ENCODE data around the gene TTC9C.

The TTC9C gene

DNA sequence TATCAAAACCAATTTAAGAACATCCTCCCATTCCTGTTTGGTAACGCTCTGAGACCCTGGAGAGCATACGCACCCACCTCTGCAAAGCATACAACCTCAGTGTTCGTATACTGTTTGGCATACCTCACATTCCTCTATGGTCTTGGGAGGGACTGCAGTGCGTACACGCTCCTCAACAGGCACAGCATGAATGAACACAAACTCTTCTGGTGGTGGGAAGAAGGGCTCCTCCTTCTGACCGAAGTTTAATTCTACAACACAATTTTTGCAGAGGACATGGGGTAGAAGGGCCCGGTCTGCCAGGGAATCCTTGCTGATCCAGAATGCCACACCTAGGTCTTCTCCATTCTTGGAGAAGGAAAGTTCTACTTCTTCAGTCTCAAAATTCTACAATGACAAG is 6.3 kb upstream of the TTC9C start:
- TF ChIP-seq, protein P1, sequence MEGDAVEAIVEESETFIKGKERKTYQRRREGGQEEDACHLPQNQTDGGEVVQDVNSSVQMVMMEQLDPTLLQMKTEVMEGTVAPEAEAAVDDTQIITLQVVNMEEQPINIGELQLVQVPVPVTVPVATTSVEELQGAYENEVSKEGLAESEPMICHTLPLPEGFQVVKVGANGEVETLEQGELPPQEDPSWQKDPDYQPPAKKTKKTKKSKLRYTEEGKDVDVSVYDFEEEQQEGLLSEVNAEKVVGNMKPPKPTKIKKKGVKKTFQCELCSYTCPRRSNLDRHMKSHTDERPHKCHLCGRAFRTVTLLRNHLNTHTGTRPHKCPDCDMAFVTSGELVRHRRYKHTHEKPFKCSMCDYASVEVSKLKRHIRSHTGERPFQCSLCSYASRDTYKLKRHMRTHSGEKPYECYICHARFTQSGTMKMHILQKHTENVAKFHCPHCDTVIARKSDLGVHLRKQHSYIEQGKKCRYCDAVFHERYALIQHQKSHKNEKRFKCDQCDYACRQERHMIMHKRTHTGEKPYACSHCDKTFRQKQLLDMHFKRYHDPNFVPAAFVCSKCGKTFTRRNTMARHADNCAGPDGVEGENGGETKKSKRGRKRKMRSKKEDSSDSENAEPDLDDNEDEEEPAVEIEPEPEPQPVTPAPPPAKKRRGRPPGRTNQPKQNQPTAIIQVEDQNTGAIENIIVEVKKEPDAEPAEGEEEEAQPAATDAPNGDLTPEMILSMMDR (IDR thresholded peaks at IDR 0.05; ENCODE audit: insufficient read depth, low read length, poor library complexity, severe bottlenecking), result no peak
- no peak for DNase-seq (ENCODE audit: extremely low read depth, insufficient read length)
- H3K4me3 ChIP-seq (replicated peaks; ENCODE audit: low read depth, low read length), result no peak overlapping the region
- peaks cover 33% of the 10 kb centered on the region for H3K36me3 ChIP-seq (ENCODE audit: control insufficient read depth, insufficient read depth, low read length)
- H3K27me3 ChIP-seq (replicated peaks; ENCODE audit: control insufficient read depth, insufficient read depth, low read length), result no peaks in the 10 kb centered on the region

DNA sequence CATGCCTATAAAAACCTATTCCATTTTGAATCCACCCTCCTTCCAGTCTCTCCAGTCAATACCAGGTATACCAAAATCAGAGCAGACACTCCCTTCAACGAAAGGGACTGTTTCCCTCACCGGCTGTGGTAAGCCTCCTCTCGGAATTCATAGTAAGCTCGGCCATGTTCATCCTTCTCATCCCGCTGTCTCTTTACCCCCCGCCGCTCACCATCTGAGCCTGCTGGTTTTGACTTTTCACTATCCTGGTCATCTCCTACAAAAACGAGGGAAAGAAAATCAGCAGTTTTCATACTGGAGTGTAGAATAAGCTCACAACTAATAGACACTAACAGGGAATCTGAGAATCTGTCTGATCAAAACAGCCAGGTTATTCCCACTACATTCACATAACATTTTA is 4.1 kb upstream of the TTC9C start:
- DNase-seq (ENCODE audit: extremely low read depth, insufficient read length), result no peak
- Histone ChIP-seq H3K4me3 (replicated peaks; ENCODE audit: low read depth, low read length) (peak overlapping the region; percentile 9; the same call in 1 of the 2 replicates), H3K27me3 (replicated peaks; ENCODE audit: control insufficient read depth, insufficient read depth, low read length) (no peaks in the 10 kb centered on the region), H3K36me3 (ENCODE audit: control insufficient read depth, insufficient read depth, low read length) (peaks cover 24% of the 10 kb centered on the region)
- TF ChIP-seq, protein P1 (IDR thresholded peaks at IDR 0.05; ENCODE audit: insufficient read depth, low read length, poor library complexity, severe bottlenecking), result no peak

DNA sequence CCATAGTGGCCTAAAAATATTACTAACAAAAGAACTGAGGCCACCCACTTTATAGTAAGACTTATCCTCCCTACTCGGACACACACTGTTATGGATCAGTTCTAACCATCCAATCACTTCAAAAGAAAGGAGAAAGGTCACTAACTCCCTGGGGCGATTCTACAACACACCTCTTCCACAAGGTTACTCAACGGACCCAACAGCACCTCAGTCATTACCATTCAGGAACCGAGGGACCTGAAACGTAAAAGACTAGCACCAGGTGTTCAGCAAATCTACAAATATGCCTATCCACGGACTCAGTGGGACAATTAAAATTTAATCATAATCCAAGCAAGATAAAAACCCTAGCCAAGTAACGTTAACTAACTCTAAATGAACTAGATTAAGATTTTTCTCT is 2.6 kb upstream of the TTC9C start:
- H3K27me3 ChIP-seq (replicated peaks; ENCODE audit: control insufficient read depth, insufficient read depth, low read length), result no peaks in the 10 kb centered on the region
- TF ChIP-seq, protein P1 (IDR thresholded peaks at IDR 0.05; ENCODE audit: insufficient read depth, low read length, poor library complexity, severe bottlenecking), result no peak
- DNase-seq (ENCODE audit: extremely low read depth, insufficient read length), result no peak
- peak overlapping the region; percentile 94 for H3K4me3 ChIP-seq (replicated peaks; ENCODE audit: low read depth, low read length)
- peaks cover 22% of the 10 kb centered on the region for H3K36me3 ChIP-seq (ENCODE audit: control insufficient read depth, insufficient read depth, low read length)

DNA sequence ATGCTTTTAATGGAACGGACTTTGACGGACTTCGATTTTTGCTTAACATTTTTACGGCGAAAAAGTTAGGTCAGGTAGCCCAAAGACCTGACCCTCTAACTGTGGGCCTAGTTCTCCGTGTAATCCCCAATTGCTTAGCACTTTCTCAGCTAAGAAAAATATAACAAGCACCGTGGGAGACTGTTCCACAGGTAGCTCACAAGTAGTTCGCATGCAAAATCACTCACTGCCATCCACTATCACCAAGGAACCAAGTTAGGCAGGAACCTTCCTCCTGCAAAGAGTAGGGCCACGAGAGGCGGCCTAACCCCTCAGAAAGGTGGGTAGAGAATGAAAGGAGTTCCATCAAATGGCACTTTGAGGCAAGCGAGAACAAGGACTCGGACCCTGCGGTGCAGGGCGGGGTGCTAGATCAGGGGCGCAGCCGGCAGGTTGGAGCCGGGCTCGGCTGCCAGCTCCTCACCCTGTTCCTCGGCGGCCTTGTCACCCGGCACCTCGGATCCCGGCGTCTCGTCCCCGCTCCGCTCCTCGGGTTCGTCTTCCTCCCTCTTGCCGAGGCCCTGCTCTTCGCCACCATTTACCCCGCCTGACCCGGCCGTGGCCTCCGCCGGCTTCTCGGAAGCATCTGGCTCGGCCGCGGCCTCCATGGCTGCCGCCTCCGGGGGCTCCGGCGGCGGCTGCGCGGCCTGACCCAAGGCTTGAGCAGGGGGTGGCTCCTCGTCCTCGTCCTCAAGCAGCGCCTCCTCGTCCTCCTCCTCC is 2.0 kb upstream of the TTC9C start:
- Histone ChIP-seq H3K27me3 (replicated peaks; ENCODE audit: control insufficient read depth, insufficient read depth, low read length) (no peaks in the 10 kb centered on the region), H3K4me3 (replicated peaks; ENCODE audit: low read depth, low read length) (peak overlapping the region; percentile 94), H3K36me3 (ENCODE audit: control insufficient read depth, insufficient read depth, low read length) (peaks cover 20% of the 10 kb centered on the region)
- TF ChIP-seq, protein P1 (IDR thresholded peaks at IDR 0.05; ENCODE audit: insufficient read depth, low read length, poor library complexity, severe bottlenecking), result no peak
- no peak for DNase-seq (ENCODE audit: extremely low read depth, insufficient read length)

DNA sequence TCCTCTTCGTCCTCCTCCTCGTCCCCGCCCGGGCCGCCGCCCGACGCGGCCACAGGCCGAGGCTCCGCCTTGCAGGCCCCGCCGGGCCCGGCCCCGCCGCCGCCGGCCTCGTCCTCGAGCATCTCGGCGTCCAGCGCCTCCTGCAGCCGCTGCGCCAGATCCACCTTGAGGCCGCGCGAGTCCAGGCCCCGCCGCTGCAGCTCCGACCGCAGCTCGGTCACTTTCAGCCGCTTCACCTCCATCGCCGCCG is 1.4 kb upstream of the TTC9C start:
- TF ChIP-seq, protein P1 (IDR thresholded peaks at IDR 0.05; ENCODE audit: insufficient read depth, low read length, poor library complexity, severe bottlenecking), result no peak
- DNase-seq (ENCODE audit: extremely low read depth, insufficient read length), result no peak
- Histone ChIP-seq H3K36me3 (ENCODE audit: control insufficient read depth, insufficient read depth, low read length) (peaks cover 17% of the 10 kb centered on the region), H3K4me3 (replicated peaks; ENCODE audit: low read depth, low read length) (peak overlapping the region; percentile 94), H3K27me3 (replicated peaks; ENCODE audit: control insufficient read depth, insufficient read depth, low read length) (no peaks in the 10 kb centered on the region)

Data from GM06990 (cell line).